Choroid plexus epithelial cell (primary cell): Measurements from ENCODE around the gene ZNF552.
"Not testable (repeated sequence)": the region's sequence is repeated elsewhere in the genome, so short reads cannot be mapped to it uniquely, and the experiment has no call there.

ENCODE experiments used
- DNase-seq: peaks from one replicate; pipeline ENCODE4 v3.0.0-alpha.2; 2010; ENCODE audit warnings: low read depth
- H3K4me3 ChIP-seq: 2 replicates; pipeline ENCODE4 v1.5.1; 2011; ENCODE audit warnings: low read depth, mild to moderate bottlenecking, control low read depth, low read length, moderate library complexity
- TF ChIP-seq, protein P1 (sequence below): conservative IDR thresholded peaks from 2 replicates; pipeline ENCODE4 v1.5.1; 2011; ENCODE audit warnings: low read depth, mild to moderate bottlenecking, control low read depth, inconsistent platforms, low read length, moderate library complexity

ZNF552 gene

DNA sequence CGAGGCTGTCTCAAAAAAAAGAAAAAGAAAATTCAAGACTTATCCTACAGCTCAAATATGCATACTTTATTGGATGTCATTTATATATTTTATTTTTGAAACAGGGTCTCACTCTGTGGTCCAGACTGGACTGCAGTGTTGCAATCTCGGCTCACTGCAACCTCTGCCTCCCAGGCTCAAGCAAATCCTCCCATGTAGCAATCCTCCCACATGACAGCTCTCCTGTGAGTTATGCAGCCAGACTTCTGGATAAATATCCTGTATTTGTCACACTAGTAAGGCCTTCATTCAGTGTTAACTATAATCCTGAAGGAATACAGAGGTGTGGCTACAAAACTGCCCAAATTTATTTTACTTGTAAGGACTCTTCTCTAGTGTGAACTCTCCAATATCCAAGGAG is 7.2 kb downstream of the ZNF552 start:
- peak; percentile 56 for DNase-seq
- H3K4me3 ChIP-seq: no peak overlapping the region
- TF ChIP-seq, protein P1, sequence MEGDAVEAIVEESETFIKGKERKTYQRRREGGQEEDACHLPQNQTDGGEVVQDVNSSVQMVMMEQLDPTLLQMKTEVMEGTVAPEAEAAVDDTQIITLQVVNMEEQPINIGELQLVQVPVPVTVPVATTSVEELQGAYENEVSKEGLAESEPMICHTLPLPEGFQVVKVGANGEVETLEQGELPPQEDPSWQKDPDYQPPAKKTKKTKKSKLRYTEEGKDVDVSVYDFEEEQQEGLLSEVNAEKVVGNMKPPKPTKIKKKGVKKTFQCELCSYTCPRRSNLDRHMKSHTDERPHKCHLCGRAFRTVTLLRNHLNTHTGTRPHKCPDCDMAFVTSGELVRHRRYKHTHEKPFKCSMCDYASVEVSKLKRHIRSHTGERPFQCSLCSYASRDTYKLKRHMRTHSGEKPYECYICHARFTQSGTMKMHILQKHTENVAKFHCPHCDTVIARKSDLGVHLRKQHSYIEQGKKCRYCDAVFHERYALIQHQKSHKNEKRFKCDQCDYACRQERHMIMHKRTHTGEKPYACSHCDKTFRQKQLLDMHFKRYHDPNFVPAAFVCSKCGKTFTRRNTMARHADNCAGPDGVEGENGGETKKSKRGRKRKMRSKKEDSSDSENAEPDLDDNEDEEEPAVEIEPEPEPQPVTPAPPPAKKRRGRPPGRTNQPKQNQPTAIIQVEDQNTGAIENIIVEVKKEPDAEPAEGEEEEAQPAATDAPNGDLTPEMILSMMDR: no peak

DNA sequence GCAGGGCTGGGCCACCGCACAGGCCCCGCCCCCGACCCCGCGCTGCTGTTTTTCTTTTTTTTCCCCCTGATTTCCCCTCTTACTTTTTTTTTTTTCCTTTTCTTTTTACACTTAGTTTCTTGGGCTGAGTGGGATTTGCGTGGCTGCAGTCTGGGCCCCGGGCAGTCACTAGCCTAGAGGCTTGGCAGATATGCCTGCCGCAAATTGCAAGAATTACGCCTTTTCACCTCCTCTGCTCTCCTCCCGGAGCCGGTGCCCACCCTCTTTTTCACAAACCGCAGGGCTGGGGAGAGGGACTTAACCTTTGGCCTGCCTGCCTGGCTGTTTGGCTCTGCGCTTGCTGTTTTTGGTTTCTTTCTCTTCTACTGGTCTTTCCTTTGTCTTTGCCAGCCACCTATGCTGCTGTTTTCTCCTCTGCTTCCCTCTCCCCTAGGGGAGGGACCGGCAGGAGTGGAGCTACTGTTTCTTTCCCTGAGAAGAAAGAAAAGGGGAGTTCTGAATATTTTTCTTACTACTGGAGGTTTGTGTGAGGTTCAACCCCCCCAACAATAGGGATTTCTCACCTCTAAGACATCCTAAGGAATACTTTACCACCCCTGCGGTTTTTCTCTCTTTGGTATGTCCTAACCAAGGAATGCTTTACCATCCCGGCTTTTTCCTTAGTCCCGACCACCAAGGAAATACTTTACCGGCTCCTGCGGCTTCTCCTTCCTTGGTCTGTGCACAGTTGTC is 11.0 kb downstream of the ZNF552 start:
- DNase-seq: peak; percentile 80
- H3K4me3 ChIP-seq: peak overlapping the region; percentile 77
- TF ChIP-seq, protein P1: no peak

DNA sequence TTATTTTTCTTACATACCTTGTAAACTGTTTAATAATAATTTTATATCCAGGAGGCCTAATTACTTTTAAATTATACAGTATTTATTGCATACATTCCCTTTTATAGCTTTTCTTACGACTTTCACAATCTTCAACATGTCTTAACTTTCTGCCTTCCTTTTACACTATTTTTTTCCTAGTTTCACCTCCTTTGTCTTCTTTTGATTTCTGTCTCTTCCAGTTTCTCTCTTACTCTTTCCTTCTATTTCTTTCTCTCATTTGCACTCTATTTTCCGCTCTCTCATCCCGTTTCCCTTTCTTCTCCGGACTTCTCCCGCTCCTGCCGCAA is 11.5 kb downstream of the ZNF552 start:
- peak overlapping the region; percentile 77 for H3K4me3 ChIP-seq
- no peak for DNase-seq
- TF ChIP-seq, protein P1: no peak

DNA sequence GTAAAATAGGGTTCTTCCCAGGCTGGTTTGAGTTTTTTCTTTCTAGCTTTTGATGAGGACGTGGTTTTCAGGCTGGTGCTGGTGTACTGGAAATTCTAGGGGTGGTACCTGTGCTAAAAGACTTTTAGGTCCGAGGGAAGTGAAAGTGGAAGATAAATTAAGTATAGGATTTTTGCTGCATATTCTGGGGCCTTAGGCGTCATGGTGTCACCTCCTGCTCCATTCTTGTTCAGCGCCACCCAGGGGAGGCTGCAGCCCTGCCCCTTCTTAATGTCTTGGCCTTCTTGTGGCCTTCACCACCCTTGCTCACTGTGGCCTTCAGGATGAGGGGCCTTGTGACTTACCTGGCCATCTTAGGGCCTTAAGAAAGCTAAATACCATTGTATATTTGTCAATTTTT is 12.4 kb downstream of the ZNF552 start:
- TF ChIP-seq, protein P1: no peak
- DNase-seq: no peak
- no peak overlapping the region for H3K4me3 ChIP-seq

DNA sequence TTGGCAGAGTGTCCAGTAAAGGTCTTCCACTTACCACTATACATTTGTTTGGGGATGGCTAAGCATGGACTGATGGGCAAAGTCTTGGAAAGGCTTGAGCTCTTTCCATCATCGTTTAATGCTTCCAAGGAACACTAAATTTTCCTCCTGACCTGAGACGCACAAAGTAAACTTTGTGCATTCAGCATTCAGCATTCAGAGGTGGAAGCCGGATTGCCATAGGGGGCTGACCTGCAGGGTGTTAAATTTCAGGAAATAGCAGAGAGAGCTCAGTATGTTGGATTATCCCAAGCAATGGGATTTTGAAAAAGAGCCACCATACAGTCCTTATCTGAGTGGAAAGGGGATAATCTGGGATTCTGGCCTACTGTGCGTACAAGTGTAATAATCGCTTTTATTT is 14.0 kb downstream of the ZNF552 start:
- TF ChIP-seq, protein P1: no peak
- DNase-seq: no peak
- H3K4me3 ChIP-seq: no peak overlapping the region

DNA sequence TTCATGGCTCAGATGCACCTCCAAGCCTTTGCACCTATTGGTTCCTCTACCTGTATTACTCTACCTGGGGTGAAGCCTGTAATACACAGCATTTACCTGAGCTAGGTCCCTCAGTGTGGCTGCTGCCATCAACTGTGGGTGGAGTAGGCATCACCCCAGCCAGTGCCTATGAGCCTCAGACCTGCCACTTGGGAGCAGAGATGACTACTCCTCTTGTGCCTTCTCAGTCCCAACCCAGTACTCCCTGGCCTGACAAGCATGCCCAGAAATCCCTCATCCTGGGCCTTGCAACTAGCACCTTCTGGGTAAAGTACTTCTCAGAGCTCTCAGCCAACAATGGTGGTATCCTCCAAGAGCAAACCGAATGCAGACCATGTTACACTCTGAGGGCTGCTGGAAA is 18.1 kb downstream of the ZNF552 start:
- not testable (repeated sequence) for DNase-seq, H3K4me3 ChIP-seq

DNA sequence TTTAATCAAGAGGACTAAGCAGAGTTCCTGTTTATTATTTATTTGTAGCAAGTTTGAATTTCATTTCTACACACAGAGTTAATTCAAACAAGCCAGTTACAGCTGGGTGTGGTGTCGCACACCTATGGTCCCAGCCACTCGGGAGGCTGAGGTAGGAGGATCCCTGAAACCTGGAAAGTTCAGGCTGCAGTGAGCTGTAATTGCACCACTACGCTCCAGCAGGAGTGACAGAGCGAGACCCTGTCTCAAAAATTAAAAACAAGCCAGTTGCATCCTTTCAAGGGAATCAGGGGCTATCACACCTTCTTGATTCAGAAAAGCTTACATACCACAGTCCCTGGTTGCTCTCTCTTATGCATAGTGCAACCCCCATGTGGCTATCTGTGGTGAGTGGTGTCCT is 25.4 kb downstream of the ZNF552 start:
- no peak overlapping the region for H3K4me3 ChIP-seq
- no peak for DNase-seq
- TF ChIP-seq, protein P1: no peak
